PC-9 (cell line): ENCODE measurements around the gene BBS9.

Experiments
- CTCF ChIP-seq: fragments of 200-600 bp; sonication (generic); conservative IDR thresholded peaks from 2 replicates; pipeline ENCODE4 v1.6.1; 2017; ENCODE audit warnings: mixed run types, antibody characterized with exemption, mild to moderate bottlenecking, moderate library complexity
- EZH2 ChIP-seq: fragments of 200-600 bp; sonication (generic); IDR thresholded peaks from 2 replicates; pipeline ENCODE4 v1.8.0; 2017; ENCODE audit warnings: antibody characterized with exemption, low read depth

- TF ChIP-seq CTCF (no peak), EZH2 (no peak)
These were observed 499.5 kb downstream of the BBS9 start for GRCh38 chr7:33628894-33629293.
